Neural cell (in vitro differentiated cells): Measurements from ENCODE around the gene MUC3A. TPM values are rescaled to one million over a fixed set of nuclear protein-coding genes. Genes with fewer than 3 reads are reported as not detected.

ENCODE experiments used
- H2AFZ ChIP-seq: fragments of 200-600, 300-800 bp; sonication (generic), shearing (Covaris generic); 2 replicates; pipeline ENCODE4 v1.6.0; 2014; ENCODE audit warnings: low read depth, mild to moderate bottlenecking, antibody characterized with exemption, low read length, moderate library complexity
- H3F3A ChIP-seq: fragments of 200-600 bp; shearing (Covaris generic); 2 replicates; pipeline ENCODE4 v1.6.1; 2016; ENCODE audit warnings: mild to moderate bottlenecking, moderate library complexity, mixed read lengths, antibody characterized with exemption, low read length; ENCODE audit not compliant: insufficient read depth, poor library complexity, severe bottlenecking
- H3K27ac ChIP-seq: fragments of 200-600, 300-800 bp; sonication (generic), shearing (Covaris generic); 2 replicates; pipeline ENCODE4 v1.5.1; 2014; ENCODE audit warnings: mild to moderate bottlenecking, low read length, moderate library complexity
- H3K27me3 ChIP-seq: fragments of 300-800, 200-600 bp; sonication (generic), shearing (Covaris generic); 2 replicates; pipeline ENCODE4 v1.6.0; 2014; ENCODE audit warnings: mild to moderate bottlenecking, low read depth, low read length, moderate library complexity; ENCODE audit not compliant: insufficient read depth
- H3K36me3 ChIP-seq: fragments of 300-800, 200-600 bp; sonication (generic), shearing (Covaris generic); 2 replicates; pipeline ENCODE4 v1.5.1; 2014; ENCODE audit warnings: mild to moderate bottlenecking, antibody characterized with exemption, low read length, moderate library complexity; ENCODE audit not compliant: insufficient read depth
- H3K4me2 ChIP-seq: fragments of 300-800, 200-600 bp; sonication (generic), shearing (Covaris generic); 2 replicates; pipeline ENCODE4 v1.6.0; 2014; ENCODE audit warnings: mild to moderate bottlenecking, low read length
- H3K4me3 ChIP-seq: fragments of 300-800, 200-600 bp; sonication (generic), shearing (Covaris generic); 2 replicates; pipeline ENCODE4 v1.5.1; 2014; ENCODE audit warnings: mild to moderate bottlenecking, low read length, moderate library complexity
- H3K79me2 ChIP-seq: fragments of 200-600 bp; shearing (Covaris generic); replicated peaks from 2 replicates; pipeline ENCODE4 v1.6.0; 2014; ENCODE audit warnings: mild to moderate bottlenecking, low read length, moderate library complexity; ENCODE audit not compliant: insufficient read depth
- H3K9ac ChIP-seq: fragments of 300-800, 200-600 bp; sonication (generic), shearing (Covaris generic); 2 replicates; pipeline ENCODE4 v1.6.1; 2016; ENCODE audit warnings: mild to moderate bottlenecking, low read length, mixed read lengths
- H3K9me2 ChIP-seq: fragments of 200-600 bp; shearing (Covaris generic); 2 replicates; pipeline ENCODE4 v1.6.1; 2016; ENCODE audit warnings: mild to moderate bottlenecking, low read length, mixed read lengths; ENCODE audit not compliant: insufficient read depth
- H3K9me3 ChIP-seq: fragments of 200-600, 300-800 bp; sonication (generic), shearing (Covaris generic); 2 replicates; pipeline ENCODE4 v1.6.1; 2016; ENCODE audit warnings: mild to moderate bottlenecking, mixed run types, low read length, moderate library complexity, mixed read lengths
- H4K20me1 ChIP-seq: fragments of 200-600 bp; shearing (Covaris generic); 2 replicates; pipeline ENCODE4 v1.6.1; 2016; ENCODE audit warnings: mild to moderate bottlenecking, mixed run types; ENCODE audit not compliant: insufficient read depth
- CTCF ChIP-seq: fragments of 450-650 bp; IDR thresholded peaks from 2 replicates; pipeline ENCODE4 v1.5.1; 2014; ENCODE audit warnings: antibody characterized with exemption, mild to moderate bottlenecking, moderate library complexity; ENCODE audit not compliant: poor library complexity, severe bottlenecking
- EP300 ChIP-seq: fragments of 450-650 bp; conservative IDR thresholded peaks from 2 replicates; pipeline ENCODE4 v1.6.1; 2014; ENCODE audit warnings: antibody characterized with exemption, mild to moderate bottlenecking, moderate library complexity; ENCODE audit not compliant: poor library complexity, severe bottlenecking
- EZH2 ChIP-seq: fragments of 200-600, 300-800 bp; shearing (Covaris generic), sonication (generic); IDR thresholded peaks from 2 replicates; pipeline ENCODE4 v1.6.1; 2014; ENCODE audit warnings: antibody characterized with exemption, low read length, borderline replicate concordance, mild to moderate bottlenecking; ENCODE audit not compliant: insufficient read depth, poor library complexity, severe bottlenecking
- MXI1 ChIP-seq: fragments of 450-650 bp; conservative IDR thresholded peaks from 2 replicates; pipeline ENCODE4 v1.6.1; 2014; ENCODE audit warnings: antibody characterized with exemption, mild to moderate bottlenecking; ENCODE audit not compliant: poor library complexity, severe bottlenecking
- POLR2AphosphoS5 ChIP-seq: IDR thresholded peaks from 2 replicates; pipeline ENCODE4 v1.6.1; 2012
- RAD21 ChIP-seq: fragments of 450-650 bp; conservative IDR thresholded peaks from 2 replicates; pipeline ENCODE4 v1.6.1; 2014; ENCODE audit warnings: antibody characterized with exemption, mild to moderate bottlenecking, moderate library complexity
- SMC3 ChIP-seq: fragments of 450-650 bp; conservative IDR thresholded peaks from 2 replicates; pipeline ENCODE4 v1.6.1; 2014; ENCODE audit warnings: antibody characterized with exemption, mild to moderate bottlenecking, moderate library complexity; ENCODE audit not compliant: poor library complexity
- TAF1 ChIP-seq: IDR thresholded peaks from 2 replicates; pipeline ENCODE4 v1.6.1; 2012; ENCODE audit warnings: low read depth
- polyA plus RNA-seq: library from polyadenylated mRNA; depleted of rRNA; stranded (reverse); fragments of >200 nt; gene quantifications from 2 replicates; pipeline ENCODE4 v1.2.3, GENCODE V29; 2014
- TF ChIP-seq, protein P1 (sequence below): IDR thresholded peaks from 2 replicates; pipeline ENCODE4 v1.6.1; 2012; ENCODE audit warnings: borderline replicate concordance

The MUC3A gene
- polyA plus RNA-seq, 1 donor from 2014 or later, result not detected

- Histone ChIP-seq H3K4me2 (no peak overlapping the region), H3K36me3 (no peaks in the 10 kb centered on the region), H3K9ac (no peak overlapping the region), H4K20me1 (no peaks in the 10 kb centered on the region), H3K79me2 (no peaks in the 10 kb centered on the region), H3K27me3 (peaks cover 36% of the 10 kb centered on the region), H3K9me3 (no peaks in the 10 kb centered on the region), H3K9me2 (no peaks in the 10 kb centered on the region), H3K27ac (no peak overlapping the region), H3F3A (no peaks in the 10 kb centered on the region), H3K4me3 (no peak overlapping the region), H2AFZ (no peak overlapping the region)
- TF ChIP-seq POLR2AphosphoS5 (no peak), RAD21 (no peak), MXI1 (no peak)
- TF ChIP-seq, protein P1, sequence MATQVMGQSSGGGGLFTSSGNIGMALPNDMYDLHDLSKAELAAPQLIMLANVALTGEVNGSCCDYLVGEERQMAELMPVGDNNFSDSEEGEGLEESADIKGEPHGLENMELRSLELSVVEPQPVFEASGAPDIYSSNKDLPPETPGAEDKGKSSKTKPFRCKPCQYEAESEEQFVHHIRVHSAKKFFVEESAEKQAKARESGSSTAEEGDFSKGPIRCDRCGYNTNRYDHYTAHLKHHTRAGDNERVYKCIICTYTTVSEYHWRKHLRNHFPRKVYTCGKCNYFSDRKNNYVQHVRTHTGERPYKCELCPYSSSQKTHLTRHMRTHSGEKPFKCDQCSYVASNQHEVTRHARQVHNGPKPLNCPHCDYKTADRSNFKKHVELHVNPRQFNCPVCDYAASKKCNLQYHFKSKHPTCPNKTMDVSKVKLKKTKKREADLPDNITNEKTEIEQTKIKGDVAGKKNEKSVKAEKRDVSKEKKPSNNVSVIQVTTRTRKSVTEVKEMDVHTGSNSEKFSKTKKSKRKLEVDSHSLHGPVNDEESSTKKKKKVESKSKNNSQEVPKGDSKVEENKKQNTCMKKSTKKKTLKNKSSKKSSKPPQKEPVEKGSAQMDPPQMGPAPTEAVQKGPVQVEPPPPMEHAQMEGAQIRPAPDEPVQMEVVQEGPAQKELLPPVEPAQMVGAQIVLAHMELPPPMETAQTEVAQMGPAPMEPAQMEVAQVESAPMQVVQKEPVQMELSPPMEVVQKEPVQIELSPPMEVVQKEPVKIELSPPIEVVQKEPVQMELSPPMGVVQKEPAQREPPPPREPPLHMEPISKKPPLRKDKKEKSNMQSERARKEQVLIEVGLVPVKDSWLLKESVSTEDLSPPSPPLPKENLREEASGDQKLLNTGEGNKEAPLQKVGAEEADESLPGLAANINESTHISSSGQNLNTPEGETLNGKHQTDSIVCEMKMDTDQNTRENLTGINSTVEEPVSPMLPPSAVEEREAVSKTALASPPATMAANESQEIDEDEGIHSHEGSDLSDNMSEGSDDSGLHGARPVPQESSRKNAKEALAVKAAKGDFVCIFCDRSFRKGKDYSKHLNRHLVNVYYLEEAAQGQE, result no peak
Measured at GRCh38 chr7:100962537-100962936, 13.2 kb downstream of the MUC3A start.

DNA sequence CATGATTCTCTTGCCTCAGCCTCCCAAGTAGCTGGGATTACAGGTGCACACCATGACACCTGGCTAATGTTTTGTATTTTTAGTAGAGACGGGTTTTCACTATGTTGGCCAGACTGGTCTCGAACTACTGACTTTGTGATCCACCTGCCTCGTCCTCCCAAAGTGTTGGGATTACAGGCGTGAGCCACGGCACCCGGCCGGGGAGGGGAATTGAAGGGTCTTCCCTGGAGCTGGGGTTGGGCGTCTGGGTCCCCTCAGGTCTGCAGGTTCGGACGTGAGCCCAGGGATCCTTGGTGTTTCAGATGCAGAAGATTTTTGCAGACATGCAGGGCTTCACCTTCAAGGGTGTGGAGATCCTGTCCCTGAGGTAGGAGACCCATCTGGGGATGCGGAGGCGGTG, 14.1 kb downstream of the MUC3A start:
- Histone ChIP-seq H3K9ac (no peak overlapping the region), H3K79me2 (no peaks in the 10 kb centered on the region), H3K4me3 (no peak overlapping the region), H4K20me1 (no peaks in the 10 kb centered on the region), H3K36me3 (no peaks in the 10 kb centered on the region), H2AFZ (no peak overlapping the region), H3K9me2 (no peaks in the 10 kb centered on the region), H3F3A (no peaks in the 10 kb centered on the region), H3K27me3 (peaks cover 45% of the 10 kb centered on the region), H3K9me3 (no peaks in the 10 kb centered on the region), H3K4me2 (no peak overlapping the region), H3K27ac (no peak overlapping the region)
- TF ChIP-seq POLR2AphosphoS5 (no peak), RAD21 (no peak), SMC3 (no peak), EZH2 (no peak), TAF1 (no peak), MXI1 (no peak), EP300 (no peak), CTCF (no peak)
- TF ChIP-seq, protein P1, result no peak
